Suppressor macrophage (primary cell): ENCODE data around the gene CREG2.

Experiments
- DNase-seq, 4 experiments: peaks; one replicate each; pipeline ENCODE4 v3.0.0-alpha.2; 2020 to 2022

CREG2 gene

GRCh38 chr2:101306410-101306809, 80.9 kb downstream of the CREG2 start:
- DNase-seq = peak in 2 of 4 experiments; percentile 32 to 42

- peak; percentile 37 to 78 (median 66) for DNase-seq
Measured at GRCh38 chr2:101305492-101306078, 81.7 kb downstream of the CREG2 start.

GRCh38 chr2:101305035-101305434, 82.3 kb downstream of the CREG2 start:
- no peak for DNase-seq

- no peak for DNase-seq
Measured at GRCh38 chr2:101303688-101304087, 83.6 kb downstream of the CREG2 start.

- no peak for DNase-seq
Measured at GRCh38 chr2:101302016-101302415, 85.3 kb downstream of the CREG2 start.

GRCh38 chr2:101300836-101301235, 86.5 kb downstream of the CREG2 start:
- DNase-seq = peak in 3 of 4 experiments; percentile 18 to 46 (median 35)

GRCh38 chr2:101300164-101300563, 87.1 kb downstream of the CREG2 start:
- no peak for DNase-seq

GRCh38 chr2:101299604-101300003, 87.7 kb downstream of the CREG2 start:
- no peak for DNase-seq

GRCh38 chr2:101297383-101297782, 89.9 kb downstream of the CREG2 start:
- no peak for DNase-seq

- DNase-seq = no peak
Measured at GRCh38 chr2:101296371-101296770, 90.9 kb downstream of the CREG2 start.

- DNase-seq = no peak
Measured at GRCh38 chr2:101295895-101296294, 91.4 kb downstream of the CREG2 start.
